IgD-negative memory B cell (primary cell): ENCODE data around the gene DMBX1. TPM values are rescaled to one million over a fixed set of nuclear protein-coding genes. Genes with fewer than 3 reads are reported as not detected.

Experiments used
- H3K27ac Mint-ChIP-seq, 3 donors: one replicate each; pipeline ENCODE4 v1.8.0; 2020 to 2022; ENCODE audit warnings: mild to moderate bottlenecking in 3 of 3, mixed read lengths in 3 of 3, moderate library complexity in 1 of 3
- H3K27me3 Mint-ChIP-seq: one replicate; pipeline ENCODE4 v1.8.0; 2021; ENCODE audit warnings: mixed read lengths
- H3K36me3 Mint-ChIP-seq: one replicate; pipeline ENCODE4 v1.8.0; 2020; ENCODE audit warnings: mild to moderate bottlenecking, mixed read lengths
- H3K4me1 Mint-ChIP-seq, 3 donors: one replicate each; pipeline ENCODE4 v1.8.0; 2020 to 2022; ENCODE audit warnings: mixed read lengths in 3 of 3, mild to moderate bottlenecking in 1 of 3
- H3K4me3 Mint-ChIP-seq, 4 donors: one replicate each; pipeline ENCODE4 v1.8.0; 2020 to 2022; ENCODE audit warnings: mild to moderate bottlenecking in 4 of 4, mixed read lengths in 4 of 4, moderate library complexity in 3 of 4
- H3K9me3 Mint-ChIP-seq, 3 donors: one replicate each; pipeline ENCODE4 v1.8.0; 2020 to 2021; ENCODE audit warnings: mixed read lengths in 3 of 3, mild to moderate bottlenecking in 1 of 3
- polyA plus RNA-seq: library from polyadenylated mRNA; unstranded; fragments of 300-500 nt; fragmentation: Illumina TruSeq; gene quantifications from one replicate; pipeline ENCODE4 v1.2.3, GENCODE V29; 2021

DMBX1 gene
- polyA plus RNA-seq, 1 donor from 2014 or later: not detected

GRCh38 chr1:46494910-46495309 is 5.3 kb downstream of the DMBX1 start:
- Mint-ChIP-seq H3K4me1 (peaks cover 3 to 5% (median 5%) of the 10 kb centered on the region in 3 donors), H3K27me3 (peaks cover 33% of the 10 kb centered on the region), H3K4me3 (no peak overlapping the region), H3K9me3 (no peaks in the 10 kb centered on the region), H3K36me3 (no peaks in the 10 kb centered on the region), H3K27ac (no peak overlapping the region)

DNA sequence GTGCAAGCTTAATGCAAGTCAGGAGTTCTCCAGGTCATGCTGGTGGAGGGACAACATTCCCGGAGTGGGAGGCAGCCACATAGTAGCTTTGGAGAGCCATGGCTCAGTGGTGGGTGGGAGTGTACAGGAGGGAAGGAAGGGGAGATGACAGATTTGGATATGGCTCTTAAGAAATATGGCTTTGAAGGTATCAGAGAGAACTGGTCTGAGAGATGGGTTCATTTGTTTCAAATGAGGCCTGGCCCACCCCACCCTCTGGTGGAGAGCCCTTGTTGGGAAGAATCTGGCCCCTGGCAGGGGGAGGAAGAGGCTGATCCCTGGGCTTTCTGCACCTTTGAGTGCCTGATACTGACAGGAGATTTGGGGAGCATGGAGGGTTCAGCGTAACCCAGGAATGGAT is 6.1 kb downstream of the DMBX1 start:
- Mint-ChIP-seq H3K36me3 (no peaks in the 10 kb centered on the region), H3K27ac (no peak overlapping the region), H3K4me3 (no peak overlapping the region), H3K27me3 (peaks cover 30% of the 10 kb centered on the region), H3K4me1 (peaks cover 0 to 5% (median 3%) of the 10 kb centered on the region in 3 donors), H3K9me3 (no peaks in the 10 kb centered on the region)

GRCh38 chr1:46496505-46496904 is 6.9 kb downstream of the DMBX1 start:
- no peaks in the 10 kb centered on the region for H3K9me3 Mint-ChIP-seq
- no peak overlapping the region for H3K4me3 Mint-ChIP-seq
- H3K27me3 Mint-ChIP-seq: peaks cover 28% of the 10 kb centered on the region
- peaks cover 0 to 5% (median 3%) of the 10 kb centered on the region in 3 donors for H3K4me1 Mint-ChIP-seq
- no peak overlapping the region for H3K27ac Mint-ChIP-seq
- no peaks in the 10 kb centered on the region for H3K36me3 Mint-ChIP-seq

- H3K4me1 Mint-ChIP-seq: no peaks in the 10 kb centered on the region
- peaks cover 23% of the 10 kb centered on the region for H3K27me3 Mint-ChIP-seq
- no peak overlapping the region for H3K4me3 Mint-ChIP-seq
- no peaks in the 10 kb centered on the region for H3K36me3 Mint-ChIP-seq
- H3K9me3 Mint-ChIP-seq: no peaks in the 10 kb centered on the region
- H3K27ac Mint-ChIP-seq: no peak overlapping the region
Measured at GRCh38 chr1:46497020-46497419, 7.4 kb downstream of the DMBX1 start.

GRCh38 chr1:46497665-46498064 is 8.0 kb downstream of the DMBX1 start:
- H3K9me3 Mint-ChIP-seq: no peaks in the 10 kb centered on the region
- H3K27ac Mint-ChIP-seq: no peak overlapping the region
- H3K4me3 Mint-ChIP-seq: no peak overlapping the region
- no peaks in the 10 kb centered on the region for H3K36me3 Mint-ChIP-seq
- no peaks in the 10 kb centered on the region for H3K4me1 Mint-ChIP-seq
- peaks cover 18% of the 10 kb centered on the region for H3K27me3 Mint-ChIP-seq

DNA sequence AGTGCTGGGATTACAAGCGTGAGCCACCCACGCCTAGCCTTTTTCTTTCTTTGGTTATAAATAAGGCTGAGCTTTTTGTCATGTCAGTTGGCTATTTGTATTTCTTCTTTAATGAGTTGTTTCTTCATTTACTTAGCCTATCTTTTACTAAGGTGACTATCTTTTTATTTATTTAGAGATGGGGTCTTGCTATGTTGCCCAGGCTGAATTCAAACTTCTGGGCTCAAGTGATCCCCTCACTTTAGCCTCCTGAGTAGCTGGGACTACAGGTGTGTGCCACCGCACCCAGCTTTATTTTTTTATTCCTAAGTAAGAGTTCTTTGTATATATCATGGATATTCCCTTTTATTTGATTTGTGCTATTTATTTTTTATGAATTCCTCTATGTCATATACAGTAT is 11.9 kb downstream of the DMBX1 start:
- Mint-ChIP-seq H3K4me1 (no peaks in the 10 kb centered on the region), H3K27me3 (peaks cover 4% of the 10 kb centered on the region), H3K36me3 (peaks cover 2% of the 10 kb centered on the region), H3K4me3 (no peak overlapping the region), H3K9me3 (no peaks in the 10 kb centered on the region), H3K27ac (no peak overlapping the region)

DNA sequence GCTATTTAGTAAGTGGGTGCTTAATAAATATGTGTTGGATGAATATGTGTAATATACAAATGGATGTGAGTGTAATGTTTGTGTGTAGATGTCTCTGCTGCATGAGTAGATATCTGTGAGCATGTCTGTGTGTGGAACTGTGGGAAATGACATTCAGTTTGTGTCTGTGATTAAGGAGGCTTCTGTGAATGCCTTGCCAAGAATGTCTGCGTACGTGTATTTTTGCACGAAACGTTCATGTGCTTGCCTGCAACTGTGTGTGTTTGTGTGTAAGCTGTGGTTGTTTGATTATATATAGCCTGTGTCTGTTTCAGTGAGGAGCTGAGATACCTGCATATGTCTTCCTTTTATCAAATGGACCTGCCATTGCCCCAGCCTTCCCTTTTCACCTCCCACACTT is 13.8 kb downstream of the DMBX1 start:
- Mint-ChIP-seq H3K27me3 (peaks cover 4% of the 10 kb centered on the region), H3K36me3 (peaks cover 2% of the 10 kb centered on the region), H3K9me3 (no peaks in the 10 kb centered on the region), H3K27ac (no peak overlapping the region), H3K4me3 (no peak overlapping the region), H3K4me1 (no peaks in the 10 kb centered on the region)

GRCh38 chr1:46506470-46507219 is 17.0 kb downstream of the DMBX1 start:
- H3K27me3 Mint-ChIP-seq: peaks cover 4% of the 10 kb centered on the region
- H3K4me3 Mint-ChIP-seq: no peak overlapping the region
- no peaks in the 10 kb centered on the region for H3K4me1 Mint-ChIP-seq
- no peaks in the 10 kb centered on the region for H3K9me3 Mint-ChIP-seq
- no peak overlapping the region for H3K27ac Mint-ChIP-seq
- H3K36me3 Mint-ChIP-seq: peaks cover 2% of the 10 kb centered on the region

DNA sequence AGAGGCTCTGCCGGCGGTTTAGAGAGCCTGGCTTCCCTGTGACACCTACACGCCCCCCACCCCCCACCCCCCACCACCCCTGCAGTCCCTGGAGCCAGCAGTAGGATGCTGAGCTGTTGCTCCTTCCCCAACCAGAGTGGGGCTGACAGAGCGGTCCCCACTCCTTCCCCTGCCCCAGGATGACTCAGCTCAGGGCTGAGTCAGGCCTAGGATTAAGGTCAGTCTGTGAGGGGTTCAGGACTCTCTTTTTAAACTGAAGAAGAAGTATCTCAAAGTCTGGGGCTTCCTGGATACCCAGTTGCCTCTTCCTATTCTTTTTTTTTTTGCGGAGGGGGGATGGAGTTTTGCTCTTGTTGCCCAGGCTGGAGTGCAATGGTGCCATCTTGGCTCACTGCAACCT is 19.1 kb downstream of the DMBX1 start:
- no peak overlapping the region for H3K4me3 Mint-ChIP-seq
- no peaks in the 10 kb centered on the region for H3K4me1 Mint-ChIP-seq
- H3K9me3 Mint-ChIP-seq: no peaks in the 10 kb centered on the region
- no peaks in the 10 kb centered on the region for H3K36me3 Mint-ChIP-seq
- peaks cover 18% of the 10 kb centered on the region for H3K27me3 Mint-ChIP-seq
- H3K27ac Mint-ChIP-seq: no peak overlapping the region

DNA sequence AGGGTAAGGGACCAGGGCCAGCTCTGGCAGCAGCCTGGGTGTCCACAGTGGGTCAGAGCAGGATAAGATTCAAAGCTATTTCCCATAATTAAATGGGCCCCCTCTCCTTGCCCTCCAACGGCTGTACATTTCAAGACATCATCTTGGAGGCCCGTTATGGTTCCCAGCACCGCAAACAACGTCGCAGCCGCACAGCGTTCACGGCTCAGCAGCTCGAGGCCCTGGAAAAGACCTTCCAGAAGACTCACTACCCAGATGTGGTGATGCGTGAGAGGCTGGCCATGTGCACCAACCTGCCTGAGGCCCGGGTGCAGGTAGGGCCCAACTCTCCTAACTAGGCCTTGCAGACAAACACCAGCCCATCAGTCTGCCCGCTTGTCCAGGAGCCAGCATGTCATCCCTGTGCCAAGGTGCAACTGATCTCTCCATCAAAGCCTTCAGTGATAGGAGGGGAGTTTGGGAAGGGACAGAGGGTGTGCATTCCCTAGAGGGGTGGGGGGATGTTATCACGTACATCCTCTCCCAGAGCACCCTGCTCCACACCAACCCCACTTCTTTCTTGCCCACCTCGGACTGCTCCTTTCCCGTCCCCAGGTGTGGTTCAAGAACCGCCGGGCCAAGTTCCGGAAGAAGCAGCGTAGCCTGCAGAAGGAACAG is 20.8 kb downstream of the DMBX1 start:
- H3K36me3 Mint-ChIP-seq: no peaks in the 10 kb centered on the region
- H3K27ac Mint-ChIP-seq: no peak overlapping the region
- H3K27me3 Mint-ChIP-seq: peaks cover 21% of the 10 kb centered on the region
- peaks cover 0 to 2% (median 0%) of the 10 kb centered on the region in 3 donors for H3K4me1 Mint-ChIP-seq
- H3K4me3 Mint-ChIP-seq: no peak overlapping the region
- no peaks in the 10 kb centered on the region for H3K9me3 Mint-ChIP-seq

DNA sequence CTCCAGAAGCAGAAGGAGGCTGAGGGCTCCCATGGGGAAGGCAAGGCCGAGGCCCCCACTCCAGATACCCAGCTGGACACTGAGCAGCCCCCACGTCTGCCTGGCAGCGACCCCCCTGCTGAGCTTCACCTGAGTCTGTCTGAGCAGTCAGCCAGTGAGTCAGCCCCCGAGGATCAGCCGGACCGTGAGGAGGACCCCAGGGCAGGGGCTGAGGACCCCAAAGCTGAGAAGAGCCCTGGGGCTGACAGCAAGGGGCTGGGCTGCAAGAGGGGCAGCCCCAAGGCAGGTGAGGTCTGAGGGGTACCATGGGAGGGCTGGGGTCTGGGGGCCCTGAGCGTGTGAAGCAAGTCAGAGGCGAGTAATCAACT is 21.3 kb downstream of the DMBX1 start:
- H3K4me1 Mint-ChIP-seq: peaks cover 0 to 2% (median 0%) of the 10 kb centered on the region in 3 donors
- H3K4me3 Mint-ChIP-seq: no peak overlapping the region
- H3K36me3 Mint-ChIP-seq: no peaks in the 10 kb centered on the region
- peaks cover 21% of the 10 kb centered on the region for H3K27me3 Mint-ChIP-seq
- no peak overlapping the region for H3K27ac Mint-ChIP-seq
- no peaks in the 10 kb centered on the region for H3K9me3 Mint-ChIP-seq

DNA sequence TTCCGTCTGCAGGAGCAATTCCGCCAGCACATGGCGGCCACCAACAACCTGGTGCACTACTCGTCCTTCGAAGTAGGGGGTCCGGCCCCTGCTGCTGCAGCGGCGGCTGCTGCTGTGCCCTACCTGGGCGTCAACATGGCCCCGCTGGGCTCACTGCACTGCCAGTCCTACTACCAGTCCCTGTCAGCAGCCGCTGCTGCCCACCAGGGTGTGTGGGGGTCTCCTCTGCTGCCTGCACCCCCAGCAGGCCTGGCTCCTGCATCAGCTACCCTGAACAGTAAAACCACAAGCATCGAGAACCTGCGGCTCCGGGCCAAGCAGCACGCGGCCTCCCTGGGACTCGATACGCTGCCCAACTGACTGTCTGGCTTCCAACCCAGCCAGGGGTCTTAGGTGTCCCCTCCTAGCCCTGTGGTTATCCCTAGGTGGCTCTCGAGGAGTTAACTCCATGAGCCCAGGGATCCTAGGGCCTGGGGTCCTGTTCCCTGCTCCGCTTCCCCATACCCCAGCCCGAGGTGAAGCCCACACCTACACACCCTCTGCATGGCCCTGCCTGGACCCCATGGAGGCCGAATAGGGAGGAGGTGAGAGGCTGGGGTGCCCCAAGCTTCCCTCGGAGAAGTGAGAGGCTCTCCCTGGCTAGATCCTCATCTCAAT is 22.6 kb downstream of the DMBX1 start:
- Mint-ChIP-seq H3K4me3 (no peak overlapping the region), H3K9me3 (no peaks in the 10 kb centered on the region), H3K27me3 (peaks cover 25% of the 10 kb centered on the region), H3K36me3 (no peaks in the 10 kb centered on the region), H3K4me1 (peaks cover 0 to 2% (median 2%) of the 10 kb centered on the region in 3 donors), H3K27ac (no peak overlapping the region)

GRCh38 chr1:46512792-46513190 is 23.2 kb downstream of the DMBX1 start:
- Mint-ChIP-seq H3K36me3 (no peaks in the 10 kb centered on the region), H3K4me3 (no peak overlapping the region), H3K4me1 (peaks cover 0 to 2% (median 2%) of the 10 kb centered on the region in 3 donors), H3K27ac (peak overlapping the region in 1 of 3 donors; percentile 90), H3K27me3 (peaks cover 28% of the 10 kb centered on the region), H3K9me3 (no peaks in the 10 kb centered on the region)

DNA sequence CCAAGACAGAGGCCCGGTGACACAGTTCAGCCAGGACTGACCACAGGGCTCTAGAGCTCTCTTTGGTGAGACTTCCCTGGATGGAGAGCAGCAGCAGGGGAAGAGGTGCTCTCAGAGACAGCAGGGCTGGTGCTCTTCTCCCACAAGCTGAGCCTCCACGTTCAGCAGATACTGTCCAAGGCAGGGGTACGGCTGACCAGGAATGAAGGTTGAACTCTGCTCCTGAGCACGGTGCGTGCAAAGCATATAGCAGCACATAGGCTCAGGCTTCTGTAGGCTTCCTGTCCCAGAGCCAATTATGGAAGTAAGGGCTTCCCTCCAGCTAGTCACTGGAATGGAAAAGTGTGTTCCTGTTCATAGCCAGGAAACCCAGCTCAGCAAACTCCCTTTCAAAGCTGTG is 23.9 kb downstream of the DMBX1 start:
- H3K27me3 Mint-ChIP-seq: peaks cover 33% of the 10 kb centered on the region
- H3K9me3 Mint-ChIP-seq: no peaks in the 10 kb centered on the region
- H3K36me3 Mint-ChIP-seq: no peaks in the 10 kb centered on the region
- peaks cover 0 to 2% (median 2%) of the 10 kb centered on the region in 3 donors for H3K4me1 Mint-ChIP-seq
- H3K4me3 Mint-ChIP-seq: no peak overlapping the region
- peak overlapping the region in 1 of 3 donors; percentile 35 for H3K27ac Mint-ChIP-seq

DNA sequence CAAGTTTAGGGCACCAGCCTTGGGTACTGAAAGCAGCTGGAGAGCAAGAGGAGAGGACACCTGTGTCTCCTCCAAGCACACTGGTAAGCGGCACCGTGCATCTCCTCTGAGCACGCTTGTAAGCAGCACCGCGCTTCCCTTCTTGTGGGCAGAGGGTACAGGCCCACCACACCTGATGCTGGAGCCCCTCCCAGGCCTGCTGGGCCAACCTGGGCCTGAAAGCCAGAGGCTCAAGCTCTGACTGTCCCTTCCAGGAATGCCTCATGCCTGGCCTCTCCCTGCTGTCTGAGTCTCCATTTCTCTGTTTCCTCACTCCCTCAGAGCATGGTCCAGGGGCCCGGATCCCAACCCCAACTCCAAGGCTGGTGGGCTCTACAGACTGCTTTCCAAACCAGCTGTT is 25.9 kb downstream of the DMBX1 start:
- Mint-ChIP-seq H3K27me3 (peaks cover 36% of the 10 kb centered on the region), H3K9me3 (no peaks in the 10 kb centered on the region), H3K4me3 (no peak overlapping the region)

More for the DNA sequence above, 25.9 kb downstream of the DMBX1 start:
- H3K4me1 Mint-ChIP-seq: peaks cover 0 to 2% (median 2%) of the 10 kb centered on the region in 3 donors
- no peak overlapping the region for H3K27ac Mint-ChIP-seq
- no peaks in the 10 kb centered on the region for H3K36me3 Mint-ChIP-seq
